ENCODE data around the gene MYOG. TPM values are rescaled to one million over a fixed set of nuclear protein-coding genes. Genes with fewer than 3 reads are reported as not detected.

MYOG gene
- total and polyA plus RNA-seq, 10 donors, result not detected

DNA sequence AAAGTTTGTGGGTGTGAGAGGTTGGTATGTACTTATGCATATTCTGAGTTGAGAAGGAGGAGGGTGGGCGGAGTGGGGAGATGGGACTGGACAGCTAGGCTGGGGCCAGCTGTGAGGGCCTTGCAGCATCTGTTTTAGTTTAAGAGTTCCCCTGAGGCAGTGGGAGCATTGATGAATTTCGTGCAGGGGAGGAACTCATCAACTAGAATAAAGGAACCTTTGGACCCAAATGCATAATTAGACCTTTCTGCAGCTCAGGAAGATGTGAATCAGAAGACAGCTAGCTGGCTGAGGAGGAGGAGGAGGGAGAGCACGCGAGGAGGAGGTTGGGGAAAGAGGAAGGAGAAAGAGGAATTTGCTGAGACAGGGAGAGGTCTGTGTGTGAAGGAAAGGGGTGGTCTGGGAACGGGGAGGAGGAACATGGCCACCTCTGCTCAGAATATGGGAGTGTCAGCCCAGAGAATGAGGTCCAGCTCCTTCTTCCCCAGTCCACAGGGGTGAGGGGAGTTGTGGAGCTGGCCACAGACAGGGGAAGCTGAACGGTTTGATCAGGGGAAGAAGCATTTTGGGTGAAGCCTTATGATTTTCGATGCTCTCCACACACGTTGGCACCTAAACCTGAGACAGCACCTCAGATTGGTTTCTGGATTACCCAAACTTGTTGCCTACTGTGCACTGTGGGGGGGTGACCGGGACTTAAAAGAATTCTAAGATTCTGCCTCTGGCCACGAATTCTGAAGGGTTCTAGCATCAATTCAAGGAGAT, 27.7 kb downstream of the MYOG start:
- 24 to 31% (median 30%) methylated on average over 9 to 10 of the region's 10 CpGs for WGBS, 5 donors
- DNase-seq, result peak; percentile 56

DNA sequence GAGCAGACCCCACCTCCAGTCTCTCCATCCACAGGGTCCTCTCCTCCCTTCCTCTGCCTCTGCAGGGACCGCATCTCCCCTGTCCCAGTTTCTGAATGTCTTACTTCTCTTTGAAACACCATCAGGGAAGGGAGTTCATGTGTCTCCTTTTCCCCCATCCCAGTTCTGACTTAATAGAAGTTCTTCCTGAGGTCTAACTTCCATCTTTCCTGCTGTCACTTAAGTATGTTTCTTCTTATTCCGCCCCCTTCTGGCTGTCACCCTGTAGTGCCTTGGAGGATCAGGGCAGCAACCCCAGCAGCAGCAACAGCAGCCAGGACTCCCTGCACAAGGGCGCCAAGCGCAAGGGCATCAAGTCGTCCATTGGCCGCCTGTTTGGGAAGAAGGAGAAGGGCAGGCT, 29.3 kb downstream of the MYOG start:
- intact Hi-C loops (cut with DNase I; ENCODE audit: low total_unique reads), result no loop called here
- DNase-seq, result no peak
- TF ChIP-seq POLR2A (IDR thresholded peaks at IDR 0.05) (no peak), POLR2AphosphoS5 (IDR thresholded peaks at IDR 0.05) (no peak)
- TF ChIP-seq, protein P1, sequence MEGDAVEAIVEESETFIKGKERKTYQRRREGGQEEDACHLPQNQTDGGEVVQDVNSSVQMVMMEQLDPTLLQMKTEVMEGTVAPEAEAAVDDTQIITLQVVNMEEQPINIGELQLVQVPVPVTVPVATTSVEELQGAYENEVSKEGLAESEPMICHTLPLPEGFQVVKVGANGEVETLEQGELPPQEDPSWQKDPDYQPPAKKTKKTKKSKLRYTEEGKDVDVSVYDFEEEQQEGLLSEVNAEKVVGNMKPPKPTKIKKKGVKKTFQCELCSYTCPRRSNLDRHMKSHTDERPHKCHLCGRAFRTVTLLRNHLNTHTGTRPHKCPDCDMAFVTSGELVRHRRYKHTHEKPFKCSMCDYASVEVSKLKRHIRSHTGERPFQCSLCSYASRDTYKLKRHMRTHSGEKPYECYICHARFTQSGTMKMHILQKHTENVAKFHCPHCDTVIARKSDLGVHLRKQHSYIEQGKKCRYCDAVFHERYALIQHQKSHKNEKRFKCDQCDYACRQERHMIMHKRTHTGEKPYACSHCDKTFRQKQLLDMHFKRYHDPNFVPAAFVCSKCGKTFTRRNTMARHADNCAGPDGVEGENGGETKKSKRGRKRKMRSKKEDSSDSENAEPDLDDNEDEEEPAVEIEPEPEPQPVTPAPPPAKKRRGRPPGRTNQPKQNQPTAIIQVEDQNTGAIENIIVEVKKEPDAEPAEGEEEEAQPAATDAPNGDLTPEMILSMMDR (IDR thresholded peaks at IDR 0.05 in 8 of 11, conservative IDR thresholded peaks at IDR 0.05 in 3 of 11), result no peak
- WGBS, 5 donors, result 89 to 95% (median 94%) methylated on average over 6 of the region's 6 CpGs
- H3K9me3 ChIP-seq, result no peaks in the 10 kb centered on the region
- H3K27me3 ChIP-seq (replicated peaks in 1 of 7), result peaks cover 0 to 20% (median 0%) of the 10 kb centered on the region in 7 donors
- peaks cover 0 to 39% (median 11%) of the 10 kb centered on the region in 6 donors for H3K4me1 ChIP-seq
- no peaks in the 10 kb centered on the region for H3K36me3 ChIP-seq
- no peak overlapping the region for H3K27ac ChIP-seq
- no peak overlapping the region for H3K4me3 ChIP-seq

More for the DNA sequence above, 27.7 kb downstream of the MYOG start:
- Histone ChIP-seq H3K4me1 (peaks cover 0 to 42% (median 11%) of the 10 kb centered on the region in 6 donors), H3K9me3 (no peaks in the 10 kb centered on the region), H3K36me3 (no peaks in the 10 kb centered on the region), H3K27me3 (replicated peaks in 1 of 7) (peaks cover 0 to 14% (median 0%) of the 10 kb centered on the region in 7 donors), H3K4me3 (no peak overlapping the region), H3K27ac (peak overlapping the region in 4 of 8 donors; percentile 1 to 65 (median 30))
- TF ChIP-seq POLR2A (IDR thresholded peaks at IDR 0.05) (no peak), POLR2AphosphoS5 (IDR thresholded peaks at IDR 0.05) (no peak)
- TF ChIP-seq, protein P1 (IDR thresholded peaks at IDR 0.05 in 8 of 11, conservative IDR thresholded peaks at IDR 0.05 in 3 of 11), result no peak
- intact Hi-C loops (cut with DNase I; ENCODE audit: low total_unique reads), result no loop called here

DNA sequence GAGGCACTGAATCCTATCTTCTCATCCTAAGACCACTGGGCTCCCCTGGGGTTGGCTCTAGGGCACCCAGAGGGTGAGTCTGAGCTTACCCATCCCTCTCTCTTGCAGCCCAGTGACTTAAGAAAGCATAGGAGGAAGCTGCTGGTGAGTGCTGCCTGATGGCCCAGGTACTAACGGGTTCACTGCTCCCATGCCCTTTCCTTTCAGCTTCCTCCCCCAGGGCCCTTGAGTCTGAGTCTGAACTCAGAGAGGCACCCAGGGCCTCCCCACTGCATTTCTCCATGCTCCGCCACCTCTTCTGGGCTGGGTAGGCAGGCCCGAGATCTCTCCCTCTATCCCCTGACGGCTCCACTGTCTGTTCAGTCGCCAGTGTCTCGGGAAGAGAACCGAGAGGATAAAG, 29.8 kb downstream of the MYOG start:
- H3K36me3 ChIP-seq, result no peaks in the 10 kb centered on the region
- H3K4me3 ChIP-seq, result no peak overlapping the region
- 80 to 93% (median 85%) methylated on average over 7 of the region's 7 CpGs for WGBS, 5 donors
- TF ChIP-seq POLR2AphosphoS5 (IDR thresholded peaks at IDR 0.05) (no peak), POLR2A (IDR thresholded peaks at IDR 0.05) (no peak)
- TF ChIP-seq, protein P1 (IDR thresholded peaks at IDR 0.05 in 8 of 11, conservative IDR thresholded peaks at IDR 0.05 in 3 of 11), result no peak
- DNase-seq, result no peak
- intact Hi-C loops (cut with DNase I; ENCODE audit: low total_unique reads), result no loop called here
- H3K9me3 ChIP-seq, result no peaks in the 10 kb centered on the region
- peaks cover 0 to 39% (median 11%) of the 10 kb centered on the region in 6 donors for H3K4me1 ChIP-seq
- H3K27me3 ChIP-seq (replicated peaks in 1 of 7), result peaks cover 0 to 24% (median 0%) of the 10 kb centered on the region in 7 donors
- no peak overlapping the region for H3K27ac ChIP-seq

DNA sequence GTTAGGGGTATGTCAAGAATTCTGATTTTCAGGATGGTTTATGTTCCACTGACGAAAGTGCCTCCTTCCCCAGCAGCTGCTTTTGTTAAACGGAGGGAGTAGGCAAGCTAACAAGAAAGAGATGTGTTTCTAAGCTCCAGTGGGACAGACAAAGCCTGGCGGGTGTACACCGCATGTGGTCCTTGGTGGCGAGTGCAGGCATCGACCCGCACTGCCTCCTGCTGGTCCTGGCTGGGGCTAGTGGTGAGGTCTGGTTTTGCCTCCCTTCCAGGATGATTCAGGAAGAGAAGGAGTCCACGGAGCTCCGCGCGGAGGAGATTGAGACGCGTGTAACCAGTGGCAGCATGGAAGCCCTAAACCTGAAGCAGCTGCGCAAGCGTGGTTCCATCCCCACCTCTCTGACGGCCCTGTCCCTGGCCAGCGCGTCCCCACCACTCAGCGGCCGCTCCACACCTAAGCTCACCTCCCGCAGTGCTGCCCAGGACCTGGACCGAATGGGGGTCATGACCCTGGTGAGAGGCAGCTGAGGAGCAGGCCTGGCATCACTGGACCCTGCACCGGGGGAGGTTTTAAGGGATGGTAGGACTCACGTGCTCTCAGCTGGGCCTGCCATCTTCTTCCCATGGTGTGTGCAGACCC, 30.5 kb downstream of the MYOG start:
- Histone ChIP-seq H3K27me3 (replicated peaks in 1 of 7) (peaks cover 0 to 24% (median 0%) of the 10 kb centered on the region in 7 donors), H3K4me1 (peaks cover 0 to 38% (median 11%) of the 10 kb centered on the region in 6 donors), H3K4me3 (no peak overlapping the region), H3K36me3 (no peaks in the 10 kb centered on the region), H3K9me3 (no peaks in the 10 kb centered on the region), H3K27ac (no peak overlapping the region)
- 89 to 93% (median 90%) methylated on average over 24 of the region's 24 CpGs for WGBS, 5 donors
- DNase-seq, result no peak
- intact Hi-C loops (cut with DNase I; ENCODE audit: low total_unique reads), result no loop called here
- TF ChIP-seq POLR2AphosphoS5 (IDR thresholded peaks at IDR 0.05), result no peak
- TF ChIP-seq POLR2A (IDR thresholded peaks at IDR 0.05), result no peak
- TF ChIP-seq, protein P1 (IDR thresholded peaks at IDR 0.05 in 8 of 11, conservative IDR thresholded peaks at IDR 0.05 in 3 of 11), result no peak

Measured in spleen (tissue), 11 donors.